Fibroblast of lung (primary cell): Measurements from ENCODE around the gene UBXN11.
"Not testable (repeated sequence)": the region's sequence is repeated elsewhere in the genome, so short reads cannot be mapped to it uniquely, and the experiment has no call there.

Source experiments
- EZH2 ChIP-seq: IDR thresholded peaks from 2 replicates; pipeline ENCODE4 v1.5.1; 2012; ENCODE audit warnings: low read length, control low read depth, mild to moderate bottlenecking; ENCODE audit errors: missing control alignments
- TF ChIP-seq, protein P1 (sequence below), 2 donors: IDR thresholded peaks in 1 of 2; conservative IDR thresholded peaks in 1 of 2; 1 replicate in 1 of 2; 2 replicates in 1 of 2; pipeline ENCODE4 v1.5.1; 2011 to 2012; ENCODE audit warnings: low read length in 2 of 2, control low read depth in 1 of 2, inconsistent platforms in 1 of 2, low read depth in 1 of 2, mild to moderate bottlenecking in 1 of 2

DNA sequence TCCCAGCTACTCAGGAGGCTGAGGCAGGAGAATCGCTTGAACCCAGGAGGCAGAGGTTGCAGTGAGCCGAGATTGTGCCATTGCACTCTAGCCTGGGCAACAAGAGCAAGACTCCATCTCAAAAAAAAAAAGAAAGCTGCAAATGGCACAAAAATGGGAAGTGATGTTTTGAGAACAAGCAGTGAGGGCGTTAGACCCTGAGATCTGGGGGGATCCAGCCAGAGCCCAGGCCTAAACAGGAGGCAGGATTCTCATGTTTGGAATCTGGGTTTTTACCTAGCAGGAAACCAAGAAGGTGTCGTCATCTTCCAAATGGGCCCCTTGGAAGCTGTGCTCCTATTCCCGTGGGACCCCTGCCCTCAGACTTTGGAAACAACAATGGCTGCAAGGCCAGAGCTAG is 13.7 kb downstream of the UBXN11 start:
- TF ChIP-seq, protein P1, sequence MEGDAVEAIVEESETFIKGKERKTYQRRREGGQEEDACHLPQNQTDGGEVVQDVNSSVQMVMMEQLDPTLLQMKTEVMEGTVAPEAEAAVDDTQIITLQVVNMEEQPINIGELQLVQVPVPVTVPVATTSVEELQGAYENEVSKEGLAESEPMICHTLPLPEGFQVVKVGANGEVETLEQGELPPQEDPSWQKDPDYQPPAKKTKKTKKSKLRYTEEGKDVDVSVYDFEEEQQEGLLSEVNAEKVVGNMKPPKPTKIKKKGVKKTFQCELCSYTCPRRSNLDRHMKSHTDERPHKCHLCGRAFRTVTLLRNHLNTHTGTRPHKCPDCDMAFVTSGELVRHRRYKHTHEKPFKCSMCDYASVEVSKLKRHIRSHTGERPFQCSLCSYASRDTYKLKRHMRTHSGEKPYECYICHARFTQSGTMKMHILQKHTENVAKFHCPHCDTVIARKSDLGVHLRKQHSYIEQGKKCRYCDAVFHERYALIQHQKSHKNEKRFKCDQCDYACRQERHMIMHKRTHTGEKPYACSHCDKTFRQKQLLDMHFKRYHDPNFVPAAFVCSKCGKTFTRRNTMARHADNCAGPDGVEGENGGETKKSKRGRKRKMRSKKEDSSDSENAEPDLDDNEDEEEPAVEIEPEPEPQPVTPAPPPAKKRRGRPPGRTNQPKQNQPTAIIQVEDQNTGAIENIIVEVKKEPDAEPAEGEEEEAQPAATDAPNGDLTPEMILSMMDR (conservative IDR thresholded peaks at IDR 0.05 in 1 of 2, IDR thresholded peaks at IDR 0.05 in 1 of 2; ENCODE audit: low read depth in 1 of 2, low read length in 2 of 2): not testable (repeated sequence)
- not testable (repeated sequence) for TF ChIP-seq EZH2
